Activated effector memory CD4-positive, alpha-beta T cell treated with Interleukin-2 at 50 U/mL for 16 hours (primary cell): ENCODE measurements around the gene FAM47A.

Source experiments
- DNase-seq: peaks from one replicate; pipeline ENCODE4 v3.0.0-alpha.2; 2020

The FAM47A gene

GRCh38 chrX:34132028-34132427 is at the start of gene FAM47A:
Gene FAM47A, minus strand, starts transcription at chrX:34132314. Its CDS starts 36 bp downstream, at chrX:34132278.
- no peak for DNase-seq

DNA sequence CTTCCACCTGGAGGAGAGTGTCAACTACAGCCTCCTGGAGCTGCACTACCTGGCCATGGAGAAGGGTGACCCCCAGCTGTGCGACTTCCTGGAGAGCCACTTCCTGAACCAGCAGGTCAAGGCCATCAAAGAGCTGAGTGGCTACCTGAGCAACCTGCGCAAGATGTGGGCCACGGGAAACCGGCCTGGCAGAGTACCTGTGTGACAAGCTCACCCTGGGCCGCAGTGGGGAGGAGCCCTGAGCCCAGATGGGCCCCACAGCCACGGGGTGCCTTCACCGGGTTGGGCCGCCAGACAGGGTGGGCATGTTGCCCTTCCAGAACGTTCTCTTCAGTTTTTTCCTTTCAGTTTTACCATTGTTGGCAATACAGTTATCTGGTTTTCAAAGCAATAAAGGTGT is 15.2 kb upstream of the FAM47A start:
- no peak for DNase-seq

DNA sequence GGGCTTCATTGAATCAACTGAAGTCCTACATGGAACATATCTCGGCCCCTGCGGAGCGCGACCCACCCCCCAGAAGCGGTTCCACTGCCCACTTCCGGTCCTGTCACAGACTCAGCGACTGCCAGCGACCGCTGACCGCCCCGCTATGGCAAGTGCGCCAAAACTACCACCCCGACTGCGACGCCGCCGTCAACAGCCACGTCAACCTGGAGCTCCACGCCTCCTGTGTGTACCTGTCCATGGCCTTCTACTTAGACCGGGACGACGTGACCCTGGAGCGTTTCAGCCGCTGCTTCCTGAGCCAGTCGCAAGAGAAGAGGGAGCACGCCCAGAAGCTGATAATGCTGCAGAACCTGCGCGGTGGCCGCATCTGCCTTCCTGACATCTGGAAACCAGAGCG is 14.8 kb upstream of the FAM47A start:
- no peak for DNase-seq

DNA sequence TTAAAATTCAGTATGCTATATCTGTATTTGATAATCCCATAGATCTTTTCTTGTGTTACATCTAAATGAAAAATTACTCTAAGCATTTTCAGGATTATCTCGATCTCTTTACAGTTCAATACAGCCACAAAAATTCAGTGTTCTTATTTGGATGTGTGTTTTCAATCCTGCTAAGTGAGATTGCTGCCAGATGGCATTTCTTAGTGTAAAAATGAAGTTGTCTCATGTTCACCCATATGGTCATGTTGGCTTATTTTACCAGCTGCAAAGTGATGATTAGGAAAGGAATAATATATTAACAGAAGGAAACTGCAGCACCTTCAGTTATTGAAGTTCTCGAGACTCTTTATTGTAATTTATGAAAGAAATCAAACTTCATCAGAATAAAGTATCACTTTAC is 12.1 kb upstream of the FAM47A start:
- no peak for DNase-seq

DNA sequence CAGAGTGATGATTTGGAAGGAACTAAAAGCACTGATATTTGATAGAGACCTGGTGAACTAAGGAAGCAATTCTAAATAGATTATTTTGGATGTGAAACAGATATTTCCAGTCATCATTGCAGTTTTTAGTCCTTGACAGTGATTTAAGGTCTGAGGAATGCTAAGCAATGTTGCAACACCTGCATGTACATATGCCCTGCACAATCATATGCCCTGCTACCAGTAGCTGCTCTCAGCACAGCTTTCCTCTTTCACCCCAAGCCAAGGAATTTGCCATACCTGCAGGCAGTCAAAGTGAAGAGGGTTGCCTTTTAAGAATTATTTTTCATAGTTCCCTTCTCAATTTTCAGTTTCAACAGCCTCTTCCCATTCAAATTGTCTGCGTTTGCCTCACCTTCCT is 8.7 kb upstream of the FAM47A start:
- no peak for DNase-seq

- no peak for DNase-seq
Observed at GRCh38 chrX:34130980-34131744, 952 bp downstream of the FAM47A start.

- DNase-seq: no peak
Observed at GRCh38 chrX:34130501-34130900, 1.6 kb downstream of the FAM47A start.

GRCh38 chrX:34126011-34126410 is 6.1 kb downstream of the FAM47A start:
- no peak for DNase-seq

DNA sequence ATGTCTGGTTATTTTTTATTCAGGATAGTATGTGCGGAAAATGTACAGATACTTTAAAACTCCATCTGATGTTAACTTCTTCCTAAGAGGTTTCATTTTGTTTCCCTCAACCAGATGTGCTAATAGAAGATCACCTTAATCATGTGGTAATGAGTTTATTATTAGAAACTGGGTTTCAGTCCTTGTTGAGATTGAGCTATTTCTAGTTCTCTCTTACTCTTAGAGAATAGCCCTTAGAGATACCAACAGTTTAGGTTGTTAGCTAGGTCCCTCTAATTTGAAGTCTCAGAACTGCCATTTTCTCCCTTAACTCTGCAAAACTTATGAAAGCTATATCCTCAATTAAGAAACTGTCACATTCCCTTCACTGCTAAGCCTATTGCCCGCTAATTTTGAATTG is 13.0 kb downstream of the FAM47A start:
- no peak for DNase-seq

GRCh38 chrX:34112459-34112858 is 19.7 kb downstream of the FAM47A start:
- DNase-seq: no peak
